SK-N-MC (cell line): ENCODE data around the gene NOXO1.

Experiments used
- DNase-seq: peaks from one replicate; pipeline ENCODE4 v3.0.0-alpha.2; 2011; ENCODE audit warnings: low read depth, low spot score
- H3K27ac ChIP-seq: fragments of 200-600 bp; sonication (generic); 2 replicates; pipeline ENCODE4 v1.5.1; 2016; ENCODE audit warnings: mixed run types
- H3K36me3 ChIP-seq: fragments of 200-600 bp; sonication (generic); 2 replicates; pipeline ENCODE4 v1.6.1; 2017; ENCODE audit warnings: antibody characterized with exemption, low read length, mixed read lengths; ENCODE audit not compliant: insufficient read depth
- H3K4me3 ChIP-seq: fragments of 200-600 bp; sonication (generic); 2 replicates; pipeline ENCODE4 v1.5.1; 2016
- H3K9ac ChIP-seq: fragments of 200-600 bp; sonication (generic); 2 replicates; pipeline ENCODE4 v1.8.0; 2017; ENCODE audit warnings: mixed run types, mixed read lengths; ENCODE audit not compliant: insufficient read length
- H3K9me3 ChIP-seq: fragments of 200-600 bp; sonication (generic); 2 replicates; pipeline ENCODE4 v1.6.1; 2017; ENCODE audit warnings: low read depth, mild to moderate bottlenecking, antibody characterized with exemption, low read length, moderate library complexity, mixed read lengths
- EZH2 ChIP-seq: fragments of 200-600 bp; sonication (generic); IDR thresholded peaks from one replicate; pipeline ENCODE4 v1.6.1; 2017; ENCODE audit warnings: antibody characterized with exemption
- FOXP2 ChIP-seq: optimal IDR thresholded peaks from 2 replicates; pipeline ENCODE3; 2011; ENCODE audit warnings: mild to moderate bottlenecking, moderate library complexity; ENCODE audit not compliant: insufficient read depth; ENCODE audit errors: extremely low read length, control extremely low read depth
- POLR2AphosphoS5 ChIP-seq: IDR thresholded peaks from 2 replicates; pipeline ENCODE4 v1.6.1; 2012; ENCODE audit warnings: mild to moderate bottlenecking, low read depth, low read length, borderline replicate concordance

The NOXO1 gene

GRCh38 chr16:2025878-2026460 lies 44.7 kb upstream of the NOXO1 start:
- Histone ChIP-seq H3K4me3 (peak overlapping the region; percentile 69), H3K27ac (no peak overlapping the region)
- no peak for TF ChIP-seq EZH2
- TF ChIP-seq FOXP2 = no peak
- no peak for TF ChIP-seq POLR2AphosphoS5

GRCh38 chr16:2025251-2025650 lies 44.0 kb upstream of the NOXO1 start:
- no peaks in the 10 kb centered on the region for H3K9me3 ChIP-seq
- TF ChIP-seq EZH2 (no peak), POLR2AphosphoS5 (no peak), FOXP2 (no peak)
- H3K27ac ChIP-seq = no peak overlapping the region
- no peak overlapping the region for H3K9ac ChIP-seq
- H3K4me3 ChIP-seq = no peak overlapping the region
- no peaks in the 10 kb centered on the region for H3K36me3 ChIP-seq
- no peak for DNase-seq

More at GRCh38 chr16:2025878-2026460, 44.7 kb upstream of the NOXO1 start:
- Histone ChIP-seq H3K36me3 (no peaks in the 10 kb centered on the region), H3K9me3 (no peaks in the 10 kb centered on the region), H3K9ac (no peak overlapping the region)
- DNase-seq = no peak

- Histone ChIP-seq H3K27ac (no peak overlapping the region), H3K9ac (no peak overlapping the region), H3K9me3 (no peaks in the 10 kb centered on the region), H3K36me3 (no peaks in the 10 kb centered on the region), H3K4me3 (no peak overlapping the region)
- no peak for DNase-seq
- no peak for TF ChIP-seq FOXP2
- no peak for TF ChIP-seq EZH2
- TF ChIP-seq POLR2AphosphoS5 = no peak
Observed at GRCh38 chr16:2024032-2024420, 42.8 kb upstream of the NOXO1 start.

- TF ChIP-seq FOXP2 (no peak), POLR2AphosphoS5 (peak; percentile 65), EZH2 (no peak)
- Histone ChIP-seq H3K4me3 (peak overlapping the region; percentile 60), H3K36me3 (no peaks in the 10 kb centered on the region), H3K27ac (0 out of 2 replicates have a peak overlapping the region, but pooled peaks have one; percentile 31), H3K9ac (no peak overlapping the region), H3K9me3 (no peaks in the 10 kb centered on the region)
- no peak for DNase-seq
Observed at GRCh38 chr16:2023092-2024031, 42.1 kb upstream of the NOXO1 start.

- no peaks in the 10 kb centered on the region for H3K36me3 ChIP-seq
- DNase-seq = no peak
- H3K4me3 ChIP-seq = peak overlapping the region; percentile 60
- 0 out of 2 replicates have a peak overlapping the region, but pooled peaks have one; percentile 31 for H3K27ac ChIP-seq
- no peak for TF ChIP-seq FOXP2
- no peak; the same call in 1 of the 2 replicates for TF ChIP-seq POLR2AphosphoS5
- no peak for TF ChIP-seq EZH2
- H3K9me3 ChIP-seq = no peaks in the 10 kb centered on the region
- H3K9ac ChIP-seq = no peak overlapping the region
Observed at GRCh38 chr16:2022723-2023091, 41.4 kb upstream of the NOXO1 start.

- Histone ChIP-seq H3K4me3 (peak overlapping the region; percentile 88), H3K27ac (no peak overlapping the region), H3K36me3 (no peaks in the 10 kb centered on the region), H3K9ac (peak overlapping the region; percentile 84), H3K9me3 (no peaks in the 10 kb centered on the region)
- DNase-seq = no peak
- TF ChIP-seq FOXP2 (no peak), EZH2 (no peak)
Observed at GRCh38 chr16:2019921-2020831, 38.9 kb upstream of the NOXO1 start.

GRCh38 chr16:2019518-2019920 lies 38.2 kb upstream of the NOXO1 start, which contains the start of gene NPW:
Gene NPW, plus strand, starts transcription at chr16:2019785.
- Histone ChIP-seq H3K9me3 (no peaks in the 10 kb centered on the region), H3K36me3 (no peaks in the 10 kb centered on the region), H3K27ac (no peak within 1 kb of the TSS), H3K4me3 (peak within 1 kb of the TSS; percentile 88), H3K9ac (peak within 1 kb of the TSS; percentile 84)
- no peak for DNase-seq
- TF ChIP-seq EZH2 = no peak
- TF ChIP-seq POLR2AphosphoS5 = peak; percentile 83

GRCh38 chr16:2016407-2016922 lies 35.2 kb upstream of the NOXO1 start:
- no peak overlapping the region for H3K9ac ChIP-seq
- H3K36me3 ChIP-seq = no peaks in the 10 kb centered on the region
- no peak for DNase-seq
- no peak overlapping the region for H3K4me3 ChIP-seq
- no peaks in the 10 kb centered on the region for H3K9me3 ChIP-seq
- TF ChIP-seq EZH2 = no peak
- TF ChIP-seq POLR2AphosphoS5 = no peak
- TF ChIP-seq FOXP2 = no peak
- no peak overlapping the region for H3K27ac ChIP-seq
